ENCODE results near the gene WDR46. TPM values are rescaled to one million over a fixed set of nuclear protein-coding genes. Genes with fewer than 3 reads are reported as not detected.
A peak's percentile ranks its signal among the peaks of the same experiment; 100 is the strongest.

The WDR46 gene
- polyA plus RNA-seq, 3 donors, result 33.3 to 41.0 (median 37.3) TPM

- Histone ChIP-seq H3K27me3 (ENCODE audit: control insufficient read depth in 2 of 2, insufficient read depth in 2 of 2, low read length in 2 of 2) (no peaks in the 10 kb centered on the region), H3K27ac (ENCODE audit: low read depth in 1 of 2, low read length in 2 of 2) (no peak overlapping the region), H3K4me1 (ENCODE audit: control insufficient read depth in 1 of 2, insufficient read depth in 2 of 2, low read length in 2 of 2) (peaks cover 4% of the 10 kb centered on the region in 2 donors), H3K9me3 (replicated peaks in 1 of 2; ENCODE audit: control insufficient read depth in 1 of 2, insufficient read depth in 1 of 2, low read length in 2 of 2) (no peaks in the 10 kb centered on the region), H3K9ac (ENCODE audit: insufficient read depth, low read length, poor library complexity, severe bottlenecking) (no peak overlapping the region), H2AFZ (ENCODE audit: insufficient read depth, low read depth, low read length, poor library complexity, severe bottlenecking) (no peak overlapping the region), H3K4me3 (replicated peaks in 1 of 3; ENCODE audit: low read depth in 2 of 3, low read length in 3 of 3) (no peak overlapping the region), H3K79me2 (ENCODE audit: insufficient read depth, low read length) (no peaks in the 10 kb centered on the region), H3K4me2 (replicated peaks; ENCODE audit: extremely low read depth, low read length, poor library complexity, severe bottlenecking) (no peak overlapping the region), H4K20me1 (ENCODE audit: insufficient read depth, low read length) (no peaks in the 10 kb centered on the region), H3K36me3 (replicated peaks in 1 of 2; ENCODE audit: control insufficient read depth in 1 of 2, insufficient read depth in 2 of 2, low read length in 2 of 2) (no peaks in the 10 kb centered on the region)
- Mint-ChIP-seq H3K27me3 (ENCODE audit: low read depth in 3 of 3) (peaks cover 0 to 9% (median 4%) of the 10 kb centered on the region in 3 donors), H3K4me3 (no peak overlapping the region), H3K27ac (peak overlapping the region in 1 of 7 donors; percentile 82), H3K4me1 (peaks cover 8% of the 10 kb centered on the region), H3K36me3 (no peaks in the 10 kb centered on the region), H3K9me3 (no peaks in the 10 kb centered on the region)
- intact Hi-C loops (cut with micrococcal nuclease), result no loop called here
- TF ChIP-seq, protein P1, sequence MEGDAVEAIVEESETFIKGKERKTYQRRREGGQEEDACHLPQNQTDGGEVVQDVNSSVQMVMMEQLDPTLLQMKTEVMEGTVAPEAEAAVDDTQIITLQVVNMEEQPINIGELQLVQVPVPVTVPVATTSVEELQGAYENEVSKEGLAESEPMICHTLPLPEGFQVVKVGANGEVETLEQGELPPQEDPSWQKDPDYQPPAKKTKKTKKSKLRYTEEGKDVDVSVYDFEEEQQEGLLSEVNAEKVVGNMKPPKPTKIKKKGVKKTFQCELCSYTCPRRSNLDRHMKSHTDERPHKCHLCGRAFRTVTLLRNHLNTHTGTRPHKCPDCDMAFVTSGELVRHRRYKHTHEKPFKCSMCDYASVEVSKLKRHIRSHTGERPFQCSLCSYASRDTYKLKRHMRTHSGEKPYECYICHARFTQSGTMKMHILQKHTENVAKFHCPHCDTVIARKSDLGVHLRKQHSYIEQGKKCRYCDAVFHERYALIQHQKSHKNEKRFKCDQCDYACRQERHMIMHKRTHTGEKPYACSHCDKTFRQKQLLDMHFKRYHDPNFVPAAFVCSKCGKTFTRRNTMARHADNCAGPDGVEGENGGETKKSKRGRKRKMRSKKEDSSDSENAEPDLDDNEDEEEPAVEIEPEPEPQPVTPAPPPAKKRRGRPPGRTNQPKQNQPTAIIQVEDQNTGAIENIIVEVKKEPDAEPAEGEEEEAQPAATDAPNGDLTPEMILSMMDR (IDR thresholded peaks at IDR 0.05), result no peak
- no peak for DNase-seq
- 89% methylated on average over 5 of the region's 5 CpGs for WGBS (ENCODE audit: insufficient coverage)
Measured at GRCh38 chr6:33329058-33329457, 40.0 kb upstream of the WDR46 start.

DNA sequence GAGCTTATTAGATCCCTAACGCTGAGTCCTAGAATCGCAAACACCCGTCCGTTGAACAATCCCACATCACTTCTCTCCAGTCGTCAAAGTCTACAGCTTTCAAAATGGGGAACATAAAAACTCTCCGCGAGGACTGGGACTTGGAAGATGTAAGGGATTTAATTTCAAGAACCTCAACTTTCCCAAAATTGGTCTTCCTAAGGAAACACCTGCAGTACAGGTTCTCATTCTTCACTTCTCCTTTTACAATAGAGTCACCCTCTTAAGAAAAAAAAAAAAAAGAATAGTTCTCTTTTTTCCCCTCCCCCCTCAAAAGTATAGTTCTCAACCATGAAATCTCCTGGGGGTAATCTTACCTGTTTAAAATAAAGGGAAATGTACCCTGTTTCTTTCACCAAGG lies 35.1 kb upstream of the WDR46 start:
- peak overlapping the region; percentile 84 for H2AFZ ChIP-seq (ENCODE audit: insufficient read depth, low read depth, low read length, poor library complexity, severe bottlenecking)

More for the DNA sequence above, 35.1 kb upstream of the WDR46 start:
- Mint-ChIP-seq H3K27ac (peak overlapping the region in 6 of 7 donors; percentile 94 to 99 (median 96)), H3K36me3 (peaks cover 21 to 23% of the 10 kb centered on the region in 2 donors), H3K4me1 (peaks cover 45% of the 10 kb centered on the region), H3K27me3 (ENCODE audit: low read depth in 3 of 3) (peaks cover 0 to 4% (median 3%) of the 10 kb centered on the region in 3 donors), H3K9me3 (no peaks in the 10 kb centered on the region), H3K4me3 (peak overlapping the region; percentile 90 to 98)
- peak overlapping the region; percentile 78 to 95 (median 86) for H3K4me3 ChIP-seq (replicated peaks in 1 of 3; ENCODE audit: low read depth in 2 of 3, low read length in 3 of 3)
- H3K27me3 ChIP-seq (ENCODE audit: control insufficient read depth in 2 of 2, insufficient read depth in 2 of 2, low read length in 2 of 2), result no peaks in the 10 kb centered on the region
- H3K79me2 ChIP-seq (ENCODE audit: insufficient read depth, low read length), result peaks cover 37% of the 10 kb centered on the region
- H3K9me3 ChIP-seq (replicated peaks in 1 of 2; ENCODE audit: control insufficient read depth in 1 of 2, insufficient read depth in 1 of 2, low read length in 2 of 2), result no peaks in the 10 kb centered on the region
- intact Hi-C loops (cut with micrococcal nuclease), result no loop called here
- peaks cover 22 to 24% of the 10 kb centered on the region in 2 donors for H3K36me3 ChIP-seq (replicated peaks in 1 of 2; ENCODE audit: control insufficient read depth in 1 of 2, insufficient read depth in 2 of 2, low read length in 2 of 2)
- TF ChIP-seq, protein P1 (IDR thresholded peaks at IDR 0.05), result no peak
- peaks cover 36 to 46% of the 10 kb centered on the region in 2 donors for H3K4me1 ChIP-seq (ENCODE audit: control insufficient read depth in 1 of 2, insufficient read depth in 2 of 2, low read length in 2 of 2)
- WGBS (ENCODE audit: insufficient coverage), result no CpG with 5 or more reads among the region's 7 CpGs
- H3K4me2 ChIP-seq (replicated peaks; ENCODE audit: extremely low read depth, low read length, poor library complexity, severe bottlenecking), result peak overlapping the region; percentile 100
- peak overlapping the region; percentile 84 to 97 for H3K27ac ChIP-seq (ENCODE audit: low read depth in 1 of 2, low read length in 2 of 2)
- DNase-seq, result peak in 2 of 3 donors; percentile 20 to 31
- peak overlapping the region; percentile 82 for H3K9ac ChIP-seq (ENCODE audit: insufficient read depth, low read length, poor library complexity, severe bottlenecking)
- peaks cover 26% of the 10 kb centered on the region for H4K20me1 ChIP-seq (ENCODE audit: insufficient read depth, low read length)
